ENCODE measurements around the gene TLK2.

TLK2 gene

DNA sequence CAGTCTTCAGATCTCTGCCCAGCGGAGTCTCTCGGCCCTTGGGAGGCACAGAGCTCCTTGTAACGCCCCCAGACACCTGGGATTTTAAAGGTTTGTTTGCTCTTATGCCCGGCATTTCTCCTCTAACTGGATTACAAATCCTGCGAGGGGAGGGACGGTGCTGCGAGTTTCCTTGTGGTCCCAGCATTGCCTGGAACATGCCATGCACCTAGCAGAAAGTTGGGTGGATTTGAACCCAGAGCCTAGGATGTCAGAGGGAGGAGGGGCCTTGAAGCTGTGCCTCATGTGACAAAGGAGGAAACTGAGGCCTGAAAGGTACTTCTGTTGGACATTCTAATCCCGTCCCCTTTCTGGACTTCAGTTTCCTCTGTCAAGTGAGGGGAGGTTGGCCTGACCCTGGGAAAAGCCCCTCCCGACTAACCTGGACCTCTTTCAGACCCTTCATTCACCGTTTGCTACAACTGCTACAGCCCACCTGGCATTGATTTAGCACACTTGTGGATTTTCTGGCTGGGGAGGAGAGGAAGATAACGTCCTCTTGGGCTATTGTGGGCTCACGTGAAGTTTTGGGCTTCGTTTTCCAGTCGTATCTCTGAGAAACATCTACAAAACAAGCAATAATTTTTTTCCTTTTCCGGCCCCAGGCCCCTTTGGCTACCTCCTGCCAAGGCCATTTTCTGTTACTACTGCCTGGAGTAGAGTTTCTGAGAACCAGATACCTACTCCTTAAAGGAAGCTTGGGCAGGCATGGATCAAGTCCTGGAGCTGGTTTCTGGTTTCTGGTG lies 179.7 kb downstream of the TLK2 start:
- TF ChIP-seq, protein P1, sequence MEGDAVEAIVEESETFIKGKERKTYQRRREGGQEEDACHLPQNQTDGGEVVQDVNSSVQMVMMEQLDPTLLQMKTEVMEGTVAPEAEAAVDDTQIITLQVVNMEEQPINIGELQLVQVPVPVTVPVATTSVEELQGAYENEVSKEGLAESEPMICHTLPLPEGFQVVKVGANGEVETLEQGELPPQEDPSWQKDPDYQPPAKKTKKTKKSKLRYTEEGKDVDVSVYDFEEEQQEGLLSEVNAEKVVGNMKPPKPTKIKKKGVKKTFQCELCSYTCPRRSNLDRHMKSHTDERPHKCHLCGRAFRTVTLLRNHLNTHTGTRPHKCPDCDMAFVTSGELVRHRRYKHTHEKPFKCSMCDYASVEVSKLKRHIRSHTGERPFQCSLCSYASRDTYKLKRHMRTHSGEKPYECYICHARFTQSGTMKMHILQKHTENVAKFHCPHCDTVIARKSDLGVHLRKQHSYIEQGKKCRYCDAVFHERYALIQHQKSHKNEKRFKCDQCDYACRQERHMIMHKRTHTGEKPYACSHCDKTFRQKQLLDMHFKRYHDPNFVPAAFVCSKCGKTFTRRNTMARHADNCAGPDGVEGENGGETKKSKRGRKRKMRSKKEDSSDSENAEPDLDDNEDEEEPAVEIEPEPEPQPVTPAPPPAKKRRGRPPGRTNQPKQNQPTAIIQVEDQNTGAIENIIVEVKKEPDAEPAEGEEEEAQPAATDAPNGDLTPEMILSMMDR (IDR thresholded peaks at IDR 0.05; ENCODE audit: borderline replicate concordance, extremely low read depth, low read length, poor library complexity, severe bottlenecking), result no peak
- no peak for TF ChIP-seq EZH2 (IDR thresholded peaks at IDR 0.05; ENCODE audit: borderline replicate concordance, low read depth, low read length, severe bottlenecking)
- no peaks in the 10 kb centered on the region for H4K20me1 ChIP-seq (ENCODE audit: insufficient read depth, low read length)
- no peak overlapping the region for H3K9ac ChIP-seq (ENCODE audit: low read depth, low read length)
- H3K27me3 ChIP-seq (ENCODE audit: insufficient read depth, low read length, poor library complexity), result no peaks in the 10 kb centered on the region
- ATAC-seq (ENCODE audit: insufficient read depth, low read depth) (no peak), DNase-seq (no peak)
- H3K36me3 ChIP-seq (ENCODE audit: insufficient read depth, low read length), result 0 out of 2 replicates have a peak, but pooled peaks cover 4% of the 10 kb centered on the region
- no peak overlapping the region for H3K4me2 ChIP-seq (ENCODE audit: insufficient read depth, low read length)
- peaks cover 4% of the 10 kb centered on the region for H3K4me1 ChIP-seq (ENCODE audit: insufficient read depth, low read length)
- H2AFZ ChIP-seq (ENCODE audit: low read depth, low read length), result no peak overlapping the region
- no peak overlapping the region for H3K4me3 ChIP-seq (ENCODE audit: low read depth in 1 of 2, low read length in 2 of 2)
- H3K9me3 ChIP-seq (ENCODE audit: insufficient read depth, low read length, severe bottlenecking), result peaks cover 10% of the 10 kb centered on the region
- no peak overlapping the region for H3K27ac ChIP-seq (ENCODE audit: low read length)
- H3K79me2 ChIP-seq (ENCODE audit: insufficient read depth, low read length), result no peaks in the 10 kb centered on the region

DNA sequence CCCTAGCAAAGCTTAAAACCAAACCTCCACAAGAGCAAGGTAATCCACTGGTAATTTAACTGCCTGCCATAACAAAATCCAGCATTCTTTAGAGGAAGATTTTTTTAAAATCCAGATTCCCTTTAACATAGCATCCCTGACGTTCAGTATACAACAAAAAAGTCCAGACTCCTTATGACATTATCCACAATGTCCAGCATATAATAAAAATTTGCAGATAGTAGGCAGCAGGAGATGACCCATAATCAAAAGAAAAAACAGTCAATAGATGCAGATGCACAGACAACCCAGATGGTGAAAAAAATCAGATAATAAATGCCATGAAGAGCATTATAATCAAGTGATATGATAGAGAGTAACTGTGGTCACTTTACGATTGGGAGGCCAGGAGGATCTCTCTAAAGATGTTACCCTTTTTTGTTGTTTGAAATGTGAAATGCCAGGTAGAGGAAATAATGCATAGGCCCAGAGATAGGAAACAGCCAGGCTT lies 182.0 kb downstream of the TLK2 start:
- DNase-seq (no peak), ATAC-seq (ENCODE audit: insufficient read depth, low read depth) (no peak)
- TF ChIP-seq, protein P1 (IDR thresholded peaks at IDR 0.05; ENCODE audit: borderline replicate concordance, extremely low read depth, low read length, poor library complexity, severe bottlenecking), result no peak
- no peak for TF ChIP-seq EZH2 (IDR thresholded peaks at IDR 0.05; ENCODE audit: borderline replicate concordance, low read depth, low read length, severe bottlenecking)
- H3K79me2 ChIP-seq (ENCODE audit: insufficient read depth, low read length), result no peaks in the 10 kb centered on the region
- H3K4me1 ChIP-seq (ENCODE audit: insufficient read depth, low read length), result no peaks in the 10 kb centered on the region
- peaks cover 10% of the 10 kb centered on the region for H3K9me3 ChIP-seq (ENCODE audit: insufficient read depth, low read length, severe bottlenecking)
- H3K27ac ChIP-seq (ENCODE audit: low read length), result no peak overlapping the region
- no peak overlapping the region for H3K9ac ChIP-seq (ENCODE audit: low read depth, low read length)
- no peaks in the 10 kb centered on the region for H3K27me3 ChIP-seq (ENCODE audit: insufficient read depth, low read length, poor library complexity)
- H4K20me1 ChIP-seq (ENCODE audit: insufficient read depth, low read length), result no peaks in the 10 kb centered on the region
- no peak overlapping the region for H3K4me2 ChIP-seq (ENCODE audit: insufficient read depth, low read length)
- H3K36me3 ChIP-seq (ENCODE audit: insufficient read depth, low read length), result 0 out of 2 replicates have a peak, but pooled peaks cover 4% of the 10 kb centered on the region
- no peak overlapping the region for H3K4me3 ChIP-seq (ENCODE audit: low read depth in 1 of 2, low read length in 2 of 2)
- H2AFZ ChIP-seq (ENCODE audit: low read depth, low read length), result no peak overlapping the region

DNA sequence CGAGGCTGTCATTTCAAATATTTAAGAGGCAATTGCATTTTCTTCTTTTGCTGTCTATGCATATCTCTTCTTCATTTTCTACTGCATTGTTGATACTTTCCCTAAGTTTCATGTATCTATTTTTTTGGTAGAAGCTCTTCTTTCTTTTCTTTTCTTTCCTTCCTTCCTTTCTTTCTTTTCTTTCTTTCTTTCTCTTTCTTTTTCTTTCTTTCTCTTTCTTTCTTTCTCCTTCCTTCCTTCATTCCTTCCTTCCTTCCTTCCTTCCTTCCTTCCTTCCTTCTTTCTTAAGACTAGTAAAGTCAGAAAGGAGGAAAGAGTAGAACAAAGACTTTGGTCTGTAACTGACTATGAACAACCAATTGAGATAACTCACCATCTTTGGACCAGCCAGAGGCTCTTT lies 182.7 kb downstream of the TLK2 start:
- H3K27ac ChIP-seq (ENCODE audit: low read length), result no peak overlapping the region
- H3K79me2 ChIP-seq (ENCODE audit: insufficient read depth, low read length), result no peaks in the 10 kb centered on the region
- H3K27me3 ChIP-seq (ENCODE audit: insufficient read depth, low read length, poor library complexity), result no peaks in the 10 kb centered on the region
- H3K4me3 ChIP-seq (ENCODE audit: low read depth in 1 of 2, low read length in 2 of 2), result no peak overlapping the region
- peaks cover 10% of the 10 kb centered on the region for H3K9me3 ChIP-seq (ENCODE audit: insufficient read depth, low read length, severe bottlenecking)
- 0 out of 2 replicates have a peak, but pooled peaks cover 4% of the 10 kb centered on the region for H3K36me3 ChIP-seq (ENCODE audit: insufficient read depth, low read length)
- no peak overlapping the region for H3K9ac ChIP-seq (ENCODE audit: low read depth, low read length)
- H3K4me2 ChIP-seq (ENCODE audit: insufficient read depth, low read length), result no peak overlapping the region
- ATAC-seq (ENCODE audit: insufficient read depth, low read depth) (no peak), DNase-seq (no peak)
- no peak for TF ChIP-seq EZH2 (IDR thresholded peaks at IDR 0.05; ENCODE audit: borderline replicate concordance, low read depth, low read length, severe bottlenecking)
- TF ChIP-seq, protein P1 (IDR thresholded peaks at IDR 0.05; ENCODE audit: borderline replicate concordance, extremely low read depth, low read length, poor library complexity, severe bottlenecking), result no peak
- H4K20me1 ChIP-seq (ENCODE audit: insufficient read depth, low read length), result no peaks in the 10 kb centered on the region
- no peaks in the 10 kb centered on the region for H3K4me1 ChIP-seq (ENCODE audit: insufficient read depth, low read length)
- no peak overlapping the region for H2AFZ ChIP-seq (ENCODE audit: low read depth, low read length)
